ENCODE data around the gene MPRIP.

Gene MPRIP

GRCh38 chr17:17059301-17059890 is 17.1 kb downstream of the MPRIP start:
- TF ChIP-seq CTCF (IDR thresholded peaks at IDR 0.05; ENCODE audit: insufficient read depth, low read length, poor library complexity, severe bottlenecking): no peak
- H3K27me3 ChIP-seq (replicated peaks; ENCODE audit: control insufficient read depth, insufficient read depth, low read length): no peaks in the 10 kb centered on the region
- no peak for DNase-seq (ENCODE audit: extremely low read depth, insufficient read length)
- H3K4me3 ChIP-seq (replicated peaks; ENCODE audit: low read depth, low read length): no peak overlapping the region
- peaks cover 2% of the 10 kb centered on the region for H3K36me3 ChIP-seq (ENCODE audit: control insufficient read depth, insufficient read depth, low read length)

GRCh38 chr17:17060001-17060922 is 18.0 kb downstream of the MPRIP start:
- H3K4me3 ChIP-seq (replicated peaks; ENCODE audit: low read depth, low read length): no peak overlapping the region
- no peak for DNase-seq (ENCODE audit: extremely low read depth, insufficient read length)
- TF ChIP-seq CTCF (IDR thresholded peaks at IDR 0.05; ENCODE audit: insufficient read depth, low read length, poor library complexity, severe bottlenecking): no peak
- H3K27me3 ChIP-seq (replicated peaks; ENCODE audit: control insufficient read depth, insufficient read depth, low read length): no peaks in the 10 kb centered on the region
- H3K36me3 ChIP-seq (ENCODE audit: control insufficient read depth, insufficient read depth, low read length): peaks cover 2% of the 10 kb centered on the region

- DNase-seq (ENCODE audit: extremely low read depth, insufficient read length): no peak
- no peaks in the 10 kb centered on the region for H3K27me3 ChIP-seq (replicated peaks; ENCODE audit: control insufficient read depth, insufficient read depth, low read length)
- peaks cover 2% of the 10 kb centered on the region for H3K36me3 ChIP-seq (ENCODE audit: control insufficient read depth, insufficient read depth, low read length)
- no peak overlapping the region for H3K4me3 ChIP-seq (replicated peaks; ENCODE audit: low read depth, low read length)
- TF ChIP-seq CTCF (IDR thresholded peaks at IDR 0.05; ENCODE audit: insufficient read depth, low read length, poor library complexity, severe bottlenecking): no peak
Measured at GRCh38 chr17:17060930-17061329, 18.7 kb downstream of the MPRIP start.

- peaks cover 2% of the 10 kb centered on the region for H3K36me3 ChIP-seq (ENCODE audit: control insufficient read depth, insufficient read depth, low read length)
- DNase-seq (ENCODE audit: extremely low read depth, insufficient read length): no peak
- no peak for TF ChIP-seq CTCF (IDR thresholded peaks at IDR 0.05; ENCODE audit: insufficient read depth, low read length, poor library complexity, severe bottlenecking)
- no peaks in the 10 kb centered on the region for H3K27me3 ChIP-seq (replicated peaks; ENCODE audit: control insufficient read depth, insufficient read depth, low read length)
- H3K4me3 ChIP-seq (replicated peaks; ENCODE audit: low read depth, low read length): no peak overlapping the region
Measured at GRCh38 chr17:17061516-17061915, 19.3 kb downstream of the MPRIP start.

- no peak for DNase-seq (ENCODE audit: extremely low read depth, insufficient read length)
- H3K36me3 ChIP-seq (ENCODE audit: control insufficient read depth, insufficient read depth, low read length): peaks cover 2% of the 10 kb centered on the region
- TF ChIP-seq CTCF (IDR thresholded peaks at IDR 0.05; ENCODE audit: insufficient read depth, low read length, poor library complexity, severe bottlenecking): no peak
- no peak overlapping the region for H3K4me3 ChIP-seq (replicated peaks; ENCODE audit: low read depth, low read length)
- no peaks in the 10 kb centered on the region for H3K27me3 ChIP-seq (replicated peaks; ENCODE audit: control insufficient read depth, insufficient read depth, low read length)
Measured at GRCh38 chr17:17062356-17062755, 20.1 kb downstream of the MPRIP start.
